GM12892 (cell line): ENCODE data around the gene ZFPL1.
"Not testable (repeated sequence)": the region's sequence is repeated elsewhere in the genome, so short reads cannot be mapped to it uniquely, and the experiment has no call there.

Experiments used
- DNase-seq: peaks from one replicate; pipeline ENCODE4 v3.0.0; 2011; ENCODE audit not compliant: insufficient read length
- FAIRE-seq: peaks from 2 replicates; lab custom pipeline; 2011; peaks lifted over from hg19 to GRCh38; lab: Jason Lieb, UNC
- POLR2A ChIP-seq: IDR thresholded peaks from 2 replicates; pipeline ENCODE4 v1.6.1; 2011; ENCODE audit warnings: low read depth, low read length, control low read depth
- POLR2AphosphoS5 ChIP-seq: IDR thresholded peaks from 2 replicates; pipeline ENCODE4 v1.6.1; 2011; ENCODE audit warnings: low read depth, low read length, control low read depth
- TAF1 ChIP-seq: IDR thresholded peaks from 2 replicates; pipeline ENCODE4 v1.6.1; 2011; ENCODE audit warnings: low read depth, mild to moderate bottlenecking, control low read depth, low read length, borderline replicate concordance

Gene ZFPL1

GRCh38 chr11:65111744-65112545 lies 27.9 kb downstream of the ZFPL1 start, which contains the start of gene TM7SF2:
TM7SF2 (plus strand) TSS chr11:65111872; CDS start chr11:65112016, 144 bp downstream.
- FAIRE-seq (peak; percentile 100), DNase-seq (peak; percentile 97)
- TF ChIP-seq TAF1 = peak; percentile 10; the same call in 1 of the 2 replicates
- TF ChIP-seq POLR2AphosphoS5 = peak; percentile 87
- peak; percentile 95 for TF ChIP-seq POLR2A

DNA sequence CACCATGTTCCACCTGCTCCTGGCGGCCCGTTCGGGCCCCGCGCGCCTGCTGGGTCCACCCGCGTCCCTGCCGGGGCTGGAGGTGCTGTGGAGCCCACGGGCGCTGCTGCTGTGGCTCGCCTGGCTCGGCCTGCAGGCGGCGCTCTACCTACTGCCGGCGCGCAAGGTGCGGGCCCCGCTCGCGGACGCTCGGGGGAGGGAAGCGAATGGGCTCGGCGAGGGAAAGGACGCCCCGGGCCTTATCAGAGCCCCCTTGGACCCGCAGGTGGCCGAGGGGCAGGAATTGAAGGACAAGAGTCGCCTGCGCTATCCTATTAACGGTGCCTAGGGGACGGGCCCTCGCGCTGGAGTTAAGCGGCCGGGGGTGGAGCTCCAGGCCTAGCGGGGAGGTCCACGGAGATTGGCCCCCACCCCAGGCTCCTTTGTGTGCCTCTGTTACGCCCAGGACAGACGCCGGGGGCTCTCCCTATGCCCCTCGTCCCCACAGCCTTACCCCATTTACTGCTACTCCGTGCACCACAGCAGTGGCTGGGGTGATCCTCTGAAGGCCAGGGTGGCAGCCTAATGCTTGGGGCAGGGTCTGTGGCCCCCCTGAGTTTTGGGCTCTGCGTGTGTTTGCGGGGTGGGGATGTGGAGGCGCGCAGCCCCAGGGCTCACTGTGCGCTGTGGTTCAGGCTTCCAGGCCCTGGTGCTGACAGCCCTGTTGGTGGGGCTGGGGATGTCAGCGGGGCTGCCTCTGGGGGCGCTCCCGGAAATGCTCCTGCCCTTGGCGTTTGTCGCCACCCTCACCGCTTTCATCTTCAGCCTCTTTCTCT lies 28.7 kb downstream of the ZFPL1 start:
- peak; percentile 98 for FAIRE-seq
- DNase-seq = peak; percentile 75
- peak; percentile 59; the same call in 1 of the 2 replicates for TF ChIP-seq POLR2AphosphoS5
- no peak for TF ChIP-seq TAF1
- TF ChIP-seq POLR2A = no peak; the same call in 1 of the 2 replicates

DNA sequence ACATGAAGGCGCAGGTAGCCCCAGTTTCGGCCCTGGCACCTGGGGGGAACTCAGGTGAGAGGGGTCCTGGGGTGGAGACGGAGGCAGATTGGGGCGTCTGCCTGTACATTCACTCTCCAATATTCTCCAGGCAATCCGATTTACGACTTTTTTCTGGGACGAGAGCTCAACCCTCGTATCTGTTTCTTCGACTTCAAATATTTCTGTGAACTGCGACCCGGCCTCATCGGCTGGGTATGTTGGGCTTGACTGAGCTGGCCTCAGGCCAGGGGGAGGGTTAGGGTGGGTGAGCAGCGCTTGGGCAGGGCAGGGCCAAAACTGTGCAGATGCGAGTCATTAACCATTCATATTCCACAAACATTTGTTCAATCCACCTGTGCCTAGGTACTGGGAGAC lies 29.3 kb downstream of the ZFPL1 start:
- no peak for TF ChIP-seq POLR2AphosphoS5
- no peak for TF ChIP-seq TAF1
- TF ChIP-seq POLR2A = no peak
- FAIRE-seq (peak; percentile 40), DNase-seq (no peak)

DNA sequence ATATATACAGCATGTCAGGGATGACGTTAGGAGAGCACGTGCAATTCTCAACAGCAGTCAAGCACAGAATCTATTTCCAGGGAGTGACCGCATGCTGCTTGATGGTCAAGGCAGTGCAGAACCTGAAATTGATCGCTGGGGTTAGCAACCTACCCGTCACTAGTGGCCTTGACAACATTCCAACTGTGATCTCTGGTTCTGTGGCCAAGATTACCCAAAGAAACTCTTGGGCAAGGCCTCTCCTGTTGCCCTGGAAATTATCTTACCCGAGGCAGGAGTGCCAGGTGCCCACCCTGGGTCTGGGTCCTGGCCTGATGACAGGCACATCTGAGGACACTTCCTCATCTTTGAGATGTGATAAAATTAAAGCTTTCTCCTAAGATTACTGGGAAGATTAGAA lies 29.8 kb downstream of the ZFPL1 start:
- DNase-seq (no peak), FAIRE-seq (peak; percentile 17)
- TF ChIP-seq TAF1 (no peak), POLR2A (no peak), POLR2AphosphoS5 (no peak)

- no peak for TF ChIP-seq TAF1
- no peak for TF ChIP-seq POLR2AphosphoS5
- TF ChIP-seq POLR2A = no peak; the same call in 1 of the 2 replicates
- DNase-seq = no peak
- FAIRE-seq = no peak
Observed at GRCh38 chr11:65114538-65115171, 30.6 kb downstream of the ZFPL1 start.

DNA sequence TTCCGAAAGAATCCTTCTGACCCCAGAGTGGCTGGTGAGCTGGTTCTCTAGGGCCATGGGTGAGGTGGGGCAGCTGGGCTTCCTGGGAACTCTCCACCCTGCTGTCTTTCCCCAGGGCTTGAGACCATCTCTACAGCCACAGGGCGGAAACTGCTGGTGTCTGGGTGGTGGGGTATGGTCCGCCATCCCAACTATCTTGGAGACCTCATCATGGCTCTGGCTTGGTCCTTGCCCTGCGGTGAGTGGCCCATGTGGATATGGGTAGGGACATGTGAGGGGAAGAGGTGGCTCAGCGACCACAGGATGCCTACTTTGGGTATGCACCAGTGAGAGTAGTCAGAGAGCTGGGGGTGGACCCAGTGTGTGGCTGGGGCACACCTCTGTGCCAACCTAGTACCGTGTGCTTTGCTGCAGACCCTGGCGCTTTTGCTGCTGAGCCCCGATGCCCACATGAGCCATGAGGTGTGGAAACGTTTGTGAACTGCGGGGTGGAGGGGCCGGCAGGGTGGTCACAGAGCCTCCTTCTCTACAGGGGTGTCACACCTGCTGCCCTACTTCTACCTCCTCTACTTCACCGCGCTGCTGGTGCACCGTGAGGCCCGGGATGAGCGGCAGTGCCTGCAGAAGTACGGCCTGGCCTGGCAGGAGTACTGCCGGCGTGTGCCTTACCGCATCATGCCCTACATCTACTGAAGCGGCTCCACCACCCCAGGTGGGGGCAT lies 31.5 kb downstream of the ZFPL1 start:
- TF ChIP-seq POLR2A (peak; percentile 62; the same call in 1 of the 2 replicates), POLR2AphosphoS5 (no peak; the same call in 1 of the 2 replicates)
- FAIRE-seq = no peak
- DNase-seq = no peak

- DNase-seq (no peak), FAIRE-seq (no peak)
- TF ChIP-seq POLR2A (no peak), TAF1 (no peak), POLR2AphosphoS5 (no peak; the same call in 1 of the 2 replicates)
Observed at GRCh38 chr11:65116370-65117205, 32.6 kb downstream of the ZFPL1 start.

DNA sequence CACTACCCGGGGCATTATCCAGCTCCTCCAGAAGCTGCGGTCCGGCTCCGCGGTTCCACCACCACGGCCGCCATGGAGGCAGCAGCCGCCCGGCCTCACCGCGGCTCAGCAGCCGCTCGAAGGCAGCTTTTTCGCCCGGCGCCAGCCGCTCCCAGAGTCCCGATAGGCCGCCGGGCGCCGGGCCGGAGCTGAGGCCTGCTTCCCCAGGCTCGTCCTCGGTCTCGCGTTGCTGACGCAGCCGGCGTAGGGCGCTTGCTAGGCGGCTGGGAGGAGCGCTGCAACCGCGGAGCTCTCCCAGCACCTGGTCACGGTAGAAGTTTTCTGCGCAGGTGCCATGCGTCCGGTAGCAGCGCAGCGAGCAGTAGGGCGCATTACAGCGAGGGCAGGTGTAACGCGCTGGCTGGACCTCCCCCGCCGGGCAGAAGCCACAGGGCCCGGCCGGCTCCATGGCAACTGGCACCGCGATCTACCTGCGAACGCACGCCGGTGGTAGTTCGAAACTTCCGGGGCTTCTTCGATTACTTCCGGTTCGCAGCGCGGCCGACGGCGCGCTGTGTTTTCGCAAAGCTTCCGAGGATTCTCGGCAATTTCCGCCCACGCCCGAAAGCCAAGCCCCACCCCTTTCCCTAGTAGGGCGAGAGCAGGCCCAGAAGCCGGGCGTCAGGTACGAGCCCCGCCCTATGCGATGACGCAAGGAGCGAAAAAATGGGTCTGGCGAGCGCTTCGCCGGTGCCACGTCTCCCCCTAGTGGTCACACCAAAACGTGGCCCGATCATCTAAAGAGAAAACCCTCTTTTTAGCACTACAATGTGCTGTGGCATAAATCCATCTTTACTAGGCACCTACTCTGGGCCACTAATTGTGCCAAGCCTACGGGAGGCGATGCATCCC lies 33.4 kb downstream of the ZFPL1 start, which contains the start of gene ZNHIT2:
ZNHIT2 (minus strand) TSS at position 496 of the 891 bp plus-strand sequence; CDS start at position 448, 48 bp downstream.
- peak; percentile 93 for TF ChIP-seq POLR2A
- peak; percentile 63 for TF ChIP-seq TAF1
- TF ChIP-seq POLR2AphosphoS5 = peak; percentile 96
- FAIRE-seq = peak; percentile 100

DNA sequence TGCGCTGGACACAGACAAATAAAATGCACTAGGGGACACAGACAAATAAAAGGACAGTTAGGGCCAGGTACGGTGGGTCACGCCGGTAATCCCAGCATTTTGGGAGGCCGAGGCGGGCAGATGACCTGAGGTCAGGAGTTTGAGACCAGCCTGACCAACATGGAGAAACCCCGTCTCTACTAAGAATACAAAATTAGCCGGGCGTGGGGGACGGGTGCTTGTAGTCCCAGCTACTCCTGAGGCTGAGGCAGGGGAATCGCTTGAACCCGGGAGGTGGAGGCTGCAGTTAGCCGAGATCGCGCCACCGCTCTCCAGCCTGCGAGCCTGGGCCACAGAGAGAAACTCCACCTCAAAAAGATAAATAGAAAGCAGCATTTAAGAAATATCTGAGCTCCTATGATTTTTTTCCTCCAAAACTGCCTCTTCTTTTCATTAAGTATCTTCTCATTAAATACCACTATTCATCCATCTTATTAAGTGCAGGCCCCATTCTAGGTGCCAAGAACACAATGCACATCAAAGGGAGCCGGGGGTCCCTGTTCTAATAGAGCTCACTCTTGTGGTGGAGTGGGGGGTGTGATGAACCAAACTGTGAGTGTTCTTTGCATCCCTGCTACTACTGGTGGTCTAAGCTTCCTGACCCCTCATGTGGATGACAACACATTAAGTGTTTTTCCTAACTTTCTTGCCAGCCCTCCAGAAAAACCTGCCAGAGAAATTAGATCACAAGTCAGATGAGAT lies 34.2 kb downstream of the ZFPL1 start:
- DNase-seq (no peak), FAIRE-seq (no peak)
- no peak for TF ChIP-seq POLR2A
- no peak; the same call in 1 of the 2 replicates for TF ChIP-seq POLR2AphosphoS5
- no peak for TF ChIP-seq TAF1

More for the DNA sequence above, 33.4 kb downstream of the ZFPL1 start, which contains the start of gene ZNHIT2:
- DNase-seq = peak; percentile 83

DNA sequence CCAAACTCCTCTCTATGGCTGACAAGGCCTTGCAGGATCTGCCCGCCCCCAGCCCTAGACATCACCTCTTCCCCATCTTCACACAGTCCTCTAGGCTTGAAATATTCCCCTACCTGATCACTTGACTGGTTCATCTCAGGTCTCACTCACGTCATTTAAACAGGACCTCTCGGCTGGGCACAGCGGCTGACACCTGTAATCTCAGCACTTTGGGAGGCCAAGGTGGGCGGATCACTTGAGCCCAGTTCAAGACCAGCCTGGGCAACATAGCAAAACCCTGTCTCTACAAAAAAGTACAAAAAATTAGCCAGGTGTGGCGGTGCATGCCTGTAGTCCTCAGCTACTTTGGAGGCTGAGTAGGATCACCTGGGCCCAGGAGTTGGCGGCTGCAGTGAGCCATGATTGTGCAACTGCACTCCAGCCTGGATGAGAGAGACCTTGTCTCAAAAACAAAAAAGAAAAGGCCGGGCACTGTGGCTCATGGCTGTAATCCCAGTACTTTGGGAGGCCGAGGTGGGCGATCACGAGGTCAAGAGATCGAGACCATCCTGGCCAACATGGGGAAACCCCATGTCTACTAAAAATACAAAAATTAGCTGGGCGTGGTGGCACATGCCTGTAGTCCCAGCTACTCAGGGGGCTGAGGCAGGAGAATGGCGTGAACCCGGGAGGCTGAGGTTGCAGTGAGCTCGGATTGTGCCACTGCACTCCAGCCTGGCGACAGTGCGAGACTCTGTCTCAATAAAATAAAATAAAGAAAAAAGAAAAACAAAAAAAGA lies 35.1 kb downstream of the ZFPL1 start:
- FAIRE-seq = not testable (repeated sequence)

More for the DNA sequence above, 35.1 kb downstream of the ZFPL1 start:
- not testable (repeated sequence) for DNase-seq
